ENCODE measurements around the gene TENM3.

- TF ChIP-seq CTCF (IDR thresholded peaks at IDR 0.05), result no peak
- no peak for TF ChIP-seq PBX3 (IDR thresholded peaks at IDR 0.05)
- no peak for TF ChIP-seq FOXM1 (IDR thresholded peaks at IDR 0.05; ENCODE audit: low read depth)
- TF ChIP-seq RXRA (IDR thresholded peaks at IDR 0.05; ENCODE audit: borderline replicate concordance, low read depth), result no peak
- no peak for TF ChIP-seq POLR2AphosphoS5 (IDR thresholded peaks at IDR 0.05; ENCODE audit: low read depth, low read length)
- no peak for TF ChIP-seq USF1 (IDR thresholded peaks at IDR 0.05; ENCODE audit: borderline replicate concordance, low read depth)
- TF ChIP-seq ZBTB33 (IDR thresholded peaks at IDR 0.05; ENCODE audit: borderline replicate concordance, low read depth), result no peak
- TF ChIP-seq EZH2phosphoT487 (IDR thresholded peaks at IDR 0.05; ENCODE audit: borderline replicate concordance, low read depth), result no peak
- no peak for TF ChIP-seq TCF12 (IDR thresholded peaks at IDR 0.05)
- no peak for TF ChIP-seq MXI1 (IDR thresholded peaks at IDR 0.05; ENCODE audit: low read depth, low read length)
- TF ChIP-seq USF2 (IDR thresholded peaks at IDR 0.05; ENCODE audit: borderline replicate concordance, low read depth, low read length), result no peak
- no peak for TF ChIP-seq FOSL2 (IDR thresholded peaks at IDR 0.05; ENCODE audit: borderline replicate concordance, low read depth)
Observed at GRCh38 chr4:182556580-182556979, 313.4 kb downstream of the TENM3 start.
